Osteoblast (primary cell): ENCODE measurements around the gene ARMC3. TPM values are rescaled to one million over a fixed set of nuclear protein-coding genes. Genes with fewer than 3 reads are reported as not detected.

Source experiments
- DNase-seq: peaks from one replicate; pipeline ENCODE4 v3.0.0; 2011; ENCODE audit warnings: low spot score, mixed read lengths; ENCODE audit not compliant: insufficient read length; ENCODE audit errors: missing footprints
- H2AFZ ChIP-seq: 2 replicates; pipeline ENCODE4 v1.6.0; 2011; ENCODE audit warnings: mild to moderate bottlenecking, low read length
- H3K27ac ChIP-seq: 2 replicates; pipeline ENCODE4 v1.5.1; 2011; ENCODE audit warnings: mild to moderate bottlenecking, low read depth, low read length, moderate library complexity
- H3K27me3 ChIP-seq: 2 replicates; pipeline ENCODE4 v1.6.0; 2012; ENCODE audit warnings: mild to moderate bottlenecking, control low read depth, inconsistent platforms, low read length, moderate library complexity; ENCODE audit not compliant: insufficient read depth
- H3K36me3 ChIP-seq: 2 replicates; pipeline ENCODE4 v1.5.1; 2011; ENCODE audit warnings: mild to moderate bottlenecking, low read length, control low read depth, moderate library complexity; ENCODE audit not compliant: insufficient read depth
- H3K4me1 ChIP-seq: 2 replicates; pipeline ENCODE4 v1.5.1; 2011; ENCODE audit warnings: mild to moderate bottlenecking, low read length, control low read depth, moderate library complexity; ENCODE audit not compliant: insufficient read depth
- H3K4me2 ChIP-seq: 2 replicates; pipeline ENCODE4 v1.6.0; 2011; ENCODE audit warnings: mild to moderate bottlenecking, low read length; ENCODE audit not compliant: insufficient read depth
- H3K4me3 ChIP-seq: fragments of 200-600 bp; sonication (generic); 3 replicates; pipeline ENCODE4 v1.5.1; 2012; ENCODE audit warnings: mild to moderate bottlenecking, low read length, inconsistent platforms; ENCODE audit not compliant: insufficient read depth
- H3K79me2 ChIP-seq: 2 replicates; pipeline ENCODE4 v1.6.0; 2012; ENCODE audit warnings: mild to moderate bottlenecking, low read length, control low read depth, inconsistent platforms; ENCODE audit not compliant: insufficient read depth
- H3K9me3 ChIP-seq: 2 replicates; pipeline ENCODE4 v1.5.1; 2011; ENCODE audit warnings: low read depth, low read length, control low read depth
- H4K20me1 ChIP-seq: 2 replicates; pipeline ENCODE4 v1.6.0; 2012; ENCODE audit warnings: mild to moderate bottlenecking, low read length, control low read depth; ENCODE audit not compliant: insufficient read depth
- total RNA-seq: library from RNA; depleted of rRNA; stranded (reverse); fragments of >200 nt; gene quantifications from 2 replicates; pipeline ENCODE4 v1.2.3, GENCODE V29; 2012
- TF ChIP-seq, protein P1 (sequence below): IDR thresholded peaks from 2 replicates; pipeline ENCODE4 v1.5.1; 2011; ENCODE audit warnings: mild to moderate bottlenecking, low read depth, low read length, moderate library complexity; ENCODE audit errors: extremely low read depth

Gene ARMC3
- total RNA-seq, 1 donor, result under 0.01 TPM

DNA sequence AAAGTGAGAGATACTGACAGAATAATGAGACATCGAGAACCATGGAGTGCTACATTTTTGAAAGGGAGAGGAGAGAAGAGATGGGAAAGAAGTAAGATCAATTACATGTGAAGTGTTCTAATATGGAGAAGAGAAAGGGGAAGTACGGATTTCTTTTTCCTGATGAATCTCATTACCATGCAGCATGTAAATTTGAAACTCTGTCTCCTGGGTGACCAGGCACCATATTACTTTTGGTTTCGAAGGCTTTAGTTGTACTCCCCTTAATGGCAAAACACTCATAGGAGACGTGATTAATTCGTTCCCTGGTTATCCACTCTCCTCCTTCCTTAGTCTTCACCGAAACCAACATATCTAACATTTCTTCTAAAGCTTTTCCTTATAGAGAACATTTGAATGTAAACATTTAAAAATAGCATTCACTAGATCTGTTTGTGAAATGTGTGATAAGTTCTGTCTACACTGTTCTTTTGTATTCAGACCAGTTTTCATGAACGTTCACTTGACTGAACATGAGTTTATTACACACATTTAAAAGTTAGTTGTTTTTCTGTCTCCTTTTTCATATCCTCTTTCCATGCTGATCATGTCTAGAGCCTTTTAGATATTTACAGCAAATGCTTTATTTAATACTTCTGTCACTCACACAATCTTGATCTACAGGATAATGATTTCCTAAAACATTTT, 87.3 kb downstream of the ARMC3 start:
- Histone ChIP-seq H4K20me1 (no peaks in the 10 kb centered on the region), H3K36me3 (no peaks in the 10 kb centered on the region), H3K9me3 (no peaks in the 10 kb centered on the region), H3K79me2 (no peaks in the 10 kb centered on the region), H2AFZ (no peak overlapping the region), H3K4me1 (no peaks in the 10 kb centered on the region), H3K4me2 (no peak overlapping the region), H3K4me3 (no peak overlapping the region), H3K27ac (no peak overlapping the region), H3K27me3 (peaks cover 3% of the 10 kb centered on the region)
- TF ChIP-seq, protein P1, sequence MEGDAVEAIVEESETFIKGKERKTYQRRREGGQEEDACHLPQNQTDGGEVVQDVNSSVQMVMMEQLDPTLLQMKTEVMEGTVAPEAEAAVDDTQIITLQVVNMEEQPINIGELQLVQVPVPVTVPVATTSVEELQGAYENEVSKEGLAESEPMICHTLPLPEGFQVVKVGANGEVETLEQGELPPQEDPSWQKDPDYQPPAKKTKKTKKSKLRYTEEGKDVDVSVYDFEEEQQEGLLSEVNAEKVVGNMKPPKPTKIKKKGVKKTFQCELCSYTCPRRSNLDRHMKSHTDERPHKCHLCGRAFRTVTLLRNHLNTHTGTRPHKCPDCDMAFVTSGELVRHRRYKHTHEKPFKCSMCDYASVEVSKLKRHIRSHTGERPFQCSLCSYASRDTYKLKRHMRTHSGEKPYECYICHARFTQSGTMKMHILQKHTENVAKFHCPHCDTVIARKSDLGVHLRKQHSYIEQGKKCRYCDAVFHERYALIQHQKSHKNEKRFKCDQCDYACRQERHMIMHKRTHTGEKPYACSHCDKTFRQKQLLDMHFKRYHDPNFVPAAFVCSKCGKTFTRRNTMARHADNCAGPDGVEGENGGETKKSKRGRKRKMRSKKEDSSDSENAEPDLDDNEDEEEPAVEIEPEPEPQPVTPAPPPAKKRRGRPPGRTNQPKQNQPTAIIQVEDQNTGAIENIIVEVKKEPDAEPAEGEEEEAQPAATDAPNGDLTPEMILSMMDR, result no peak
- DNase-seq, result no peak

DNA sequence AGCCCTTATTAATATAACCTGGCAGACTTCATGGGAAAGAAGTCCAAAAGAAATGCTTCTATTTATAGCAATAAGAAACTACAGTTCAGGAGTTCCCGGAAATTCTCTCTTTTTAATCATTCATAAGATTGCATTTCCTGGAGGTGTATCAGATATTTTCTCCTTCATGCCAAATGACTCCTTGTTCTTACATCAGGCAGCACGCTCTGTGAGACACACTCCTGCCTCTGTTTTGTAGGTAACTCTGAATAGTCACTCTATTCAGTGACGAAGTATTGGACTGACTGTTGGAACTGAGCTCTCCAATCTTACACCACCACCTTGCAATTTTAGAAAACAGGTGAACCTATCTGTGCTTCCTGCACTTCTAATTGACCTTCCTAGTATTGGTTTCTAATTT, 88.8 kb downstream of the ARMC3 start:
- no peaks in the 10 kb centered on the region for H3K79me2 ChIP-seq
- H3K4me1 ChIP-seq, result no peaks in the 10 kb centered on the region
- no peak overlapping the region for H3K27ac ChIP-seq
- H3K4me3 ChIP-seq, result no peak overlapping the region
- H3K36me3 ChIP-seq, result no peaks in the 10 kb centered on the region
- TF ChIP-seq, protein P1, result no peak
- no peaks in the 10 kb centered on the region for H4K20me1 ChIP-seq
- DNase-seq, result no peak
- H3K9me3 ChIP-seq, result no peaks in the 10 kb centered on the region
- peaks cover 3% of the 10 kb centered on the region for H3K27me3 ChIP-seq
- no peak overlapping the region for H2AFZ ChIP-seq
- H3K4me2 ChIP-seq, result no peak overlapping the region

DNA sequence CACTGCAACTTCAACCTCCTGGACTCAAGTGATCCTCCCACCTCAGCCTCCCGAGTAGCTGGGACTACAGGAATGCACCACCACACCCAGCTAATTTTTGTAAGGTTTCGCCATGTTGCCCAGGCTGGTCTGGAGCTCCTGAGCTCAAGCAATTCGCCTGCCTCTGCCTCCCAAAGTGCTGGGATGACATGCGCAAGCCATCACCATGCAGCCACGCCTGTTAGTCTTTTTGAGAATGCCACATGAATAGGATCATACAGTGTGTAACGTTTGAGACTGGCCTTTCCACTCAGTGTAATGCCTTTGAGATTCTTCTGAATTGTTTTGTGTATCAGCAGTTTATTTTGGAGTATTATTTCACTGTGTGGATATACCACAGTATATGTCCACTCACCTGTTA, 91.8 kb downstream of the ARMC3 start:
- Histone ChIP-seq H4K20me1 (no peaks in the 10 kb centered on the region), H3K4me1 (no peaks in the 10 kb centered on the region), H3K4me2 (no peak overlapping the region), H3K79me2 (no peaks in the 10 kb centered on the region), H3K27me3 (no peaks in the 10 kb centered on the region), H2AFZ (no peak overlapping the region), H3K9me3 (no peaks in the 10 kb centered on the region), H3K36me3 (no peaks in the 10 kb centered on the region), H3K4me3 (no peak overlapping the region), H3K27ac (no peak overlapping the region)
- no peak for DNase-seq
- TF ChIP-seq, protein P1, result no peak

DNA sequence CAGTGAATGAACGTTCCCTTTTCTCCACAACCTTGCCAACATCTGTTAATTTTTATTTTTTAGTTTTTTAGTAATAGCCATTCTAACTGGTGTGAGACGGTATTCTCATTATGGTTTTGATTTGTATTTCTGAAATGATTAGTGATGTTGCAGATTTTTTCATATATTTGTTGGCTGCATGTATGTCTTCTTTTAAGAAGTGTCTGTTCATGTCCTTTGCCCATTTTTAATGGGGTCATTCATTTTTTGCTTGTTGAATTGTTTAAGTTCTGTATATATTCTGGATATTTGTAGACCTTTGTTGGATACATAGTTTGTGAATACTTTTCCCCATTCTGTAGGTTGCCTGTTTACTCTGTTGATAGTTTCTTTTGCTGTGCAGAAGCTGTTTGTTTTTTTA, 93.6 kb downstream of the ARMC3 start:
- no peaks in the 10 kb centered on the region for H3K27me3 ChIP-seq
- no peaks in the 10 kb centered on the region for H3K79me2 ChIP-seq
- H3K4me2 ChIP-seq, result no peak overlapping the region
- no peaks in the 10 kb centered on the region for H4K20me1 ChIP-seq
- TF ChIP-seq, protein P1, result no peak
- no peaks in the 10 kb centered on the region for H3K36me3 ChIP-seq
- H3K27ac ChIP-seq, result no peak overlapping the region
- no peak for DNase-seq
- H3K9me3 ChIP-seq, result no peaks in the 10 kb centered on the region
- H2AFZ ChIP-seq, result no peak overlapping the region
- H3K4me3 ChIP-seq, result no peak overlapping the region
- H3K4me1 ChIP-seq, result no peaks in the 10 kb centered on the region
